Right lobe of liver (tissue), 6 donors: Measurements from ENCODE around the gene HOXC10. TPM values are rescaled to one million over a fixed set of nuclear protein-coding genes. Genes with fewer than 3 reads are reported as not detected.

Experiments
- ATAC-seq, 4 donors: fragments of 200-7000 bp; cut with Tn5 transposase; one replicate each; pipeline ENCODE4 v1.9.1; 2020; ENCODE audit warnings: mild to moderate bottlenecking in 4 of 4, moderate library complexity in 4 of 4
- DNase-seq, 3 donors: peaks; one replicate each; pipeline ENCODE4 v3.0.0-alpha.2; 2020
- H3K27ac ChIP-seq, 3 donors: fragments of 200-600 bp; one replicate each; pipeline ENCODE4 v1.8.0; 2022
- H3K27me3 ChIP-seq, 2 donors: fragments of 200-600 bp; one replicate each; pipeline ENCODE4 v1.8.0; 2022
- H3K36me3 ChIP-seq, 4 donors: fragments of 200-600 bp; sonication (generic) in 1 of 4; one replicate each; pipeline versions ENCODE4 v1.5.1 to v1.8.0; 2017 to 2022; ENCODE audit warnings: control low read depth in 1 of 4
- H3K4me1 ChIP-seq, 4 donors: fragments of 200-600 bp; sonication (generic) in 1 of 4; one replicate each; pipeline versions ENCODE4 v1.5.1 to v1.8.0; 2017 to 2022; ENCODE audit warnings: control low read depth in 1 of 4
- H3K4me3 ChIP-seq, 3 donors: fragments of 200-600 bp; one replicate each; pipeline ENCODE4 v1.8.0; 2022
- H3K9me3 ChIP-seq, 4 donors: fragments of 200-600 bp; sonication (generic) in 1 of 4; one replicate each; pipeline versions ENCODE4 v1.5.1 to v1.8.0; 2017 to 2022; ENCODE audit warnings: control low read depth in 1 of 4
- CTCF ChIP-seq, 4 donors: fragments of 200-600 bp in 3 of 4; fragments of 450-650 bp in 1 of 4; IDR thresholded peaks; one replicate each; pipeline versions ENCODE4 v1.5.1 to v1.8.0; 2016 to 2022; ENCODE audit warnings: antibody characterized with exemption in 4 of 4, mild to moderate bottlenecking in 2 of 4
- POLR2A ChIP-seq: fragments of 450-650 bp; IDR thresholded peaks from one replicate; pipeline ENCODE4 v1.6.1; 2017; ENCODE audit warnings: antibody characterized with exemption, mild to moderate bottlenecking
- WGBS: methylation state at CpG from one replicate; pipeline ENCODE4 v1.1.6; 2018; ENCODE audit warnings: low coverage, low lambda C conversion rate; ENCODE audit not compliant: insufficient coverage; ENCODE audit errors: missing lambda C conversion rate; 5-methylcytosine and 5-hydroxymethylcytosine counted together
- intact Hi-C, 2 donors: fragments of 100-400 bp; cut with DNase I; formaldehyde crosslinking; loops; one replicate each; pipeline versions ENCODE4 v1.11.2 to v1.14.1; 2022
- total RNA-seq, 6 experiments: library from RNA; depleted of rRNA in 2 of 6; stranded (reverse); fragments of >200 nt in 2 of 6; fragmentation: NEBNext Ultra II Directional in 3 of 6; extraction: Animal tissue kit (Norgen Biotek cat#: 25700) in 3 of 6; gene quantifications; one replicate each; pipeline versions ENCODE4 v1.1.0 to v1.2.4, GENCODE V29; 2016 to 2023
- donor health status: DM: no; HTN: yes; CAD: no.
- donor health status: DM: no; HTN: no; CAD: no.
- donor health status: DM: no; HTN: no; CAD: no.
- donor health status: DM: no; HTN: yes; CAD: no.
- donor health status: DM: no; HTN: yes; CAD: no.

Gene HOXC10
- total RNA-seq, 6 experiments from 2014 or later = not detected

- no peaks in the 10 kb centered on the region for H3K36me3 ChIP-seq
- no peaks in the 10 kb centered on the region for H3K9me3 ChIP-seq
- DNase-seq (no peak), ATAC-seq (no peak)
- WGBS = 9% methylated on average over 12 of the region's 25 CpGs
- no peaks in the 10 kb centered on the region for H3K4me1 ChIP-seq
- TF ChIP-seq POLR2A = no peak
- no peak for TF ChIP-seq CTCF (IDR thresholded peaks at IDR 0.05)
- peaks cover 17 to 66% of the 10 kb centered on the region in 2 donors for H3K27me3 ChIP-seq
- no peak overlapping the region for H3K4me3 ChIP-seq
- H3K27ac ChIP-seq = no peak overlapping the region
- intact Hi-C loops = no loop called here
Measured at GRCh38 chr12:53956251-53956887, 28.6 kb upstream of the HOXC10 start.

GRCh38 chr12:53956914-53957536, 27.9 kb upstream of the HOXC10 start:
- Histone ChIP-seq H3K36me3 (no peaks in the 10 kb centered on the region), H3K9me3 (no peaks in the 10 kb centered on the region), H3K4me1 (no peaks in the 10 kb centered on the region), H3K27ac (no peak overlapping the region), H3K27me3 (peaks cover 19 to 66% of the 10 kb centered on the region in 2 donors), H3K4me3 (no peak overlapping the region)
- 4% methylated on average over 3 of the region's 11 CpGs for WGBS
- TF ChIP-seq CTCF (IDR thresholded peaks at IDR 0.05) (no peak), POLR2A (no peak)
- intact Hi-C loops = no loop called here
- ATAC-seq = no peak
- DNase-seq = no peak

GRCh38 chr12:53958128-53958527, 26.8 kb upstream of the HOXC10 start:
- Histone ChIP-seq H3K4me3 (no peak overlapping the region), H3K9me3 (no peaks in the 10 kb centered on the region), H3K36me3 (no peaks in the 10 kb centered on the region), H3K27me3 (peaks cover 23 to 66% of the 10 kb centered on the region in 2 donors), H3K27ac (no peak overlapping the region), H3K4me1 (no peaks in the 10 kb centered on the region)
- 0% methylated on average over 3 of the region's 3 CpGs for WGBS
- no peak for TF ChIP-seq POLR2A
- TF ChIP-seq CTCF (IDR thresholded peaks at IDR 0.05) = no peak
- intact Hi-C loops = no loop called here
- ATAC-seq = no peak
- DNase-seq = no peak

GRCh38 chr12:53959314-53959713, 25.6 kb upstream of the HOXC10 start:
- TF ChIP-seq CTCF (IDR thresholded peaks at IDR 0.05) (no peak), POLR2A (no peak)
- no peak overlapping the region for H3K4me3 ChIP-seq
- intact Hi-C loops = no loop called here
- no peaks in the 10 kb centered on the region for H3K36me3 ChIP-seq
- 0% methylated on average over 2 of the region's 4 CpGs for WGBS
- ATAC-seq (no peak), DNase-seq (no peak)
- no peaks in the 10 kb centered on the region for H3K4me1 ChIP-seq
- peaks cover 23 to 63% of the 10 kb centered on the region in 2 donors for H3K27me3 ChIP-seq
- H3K9me3 ChIP-seq = no peaks in the 10 kb centered on the region
- H3K27ac ChIP-seq = no peak overlapping the region
